Activated CD4-positive, alpha-beta T cell treated with anti-CD3 and anti-CD28 coated beads, Interleukin-2, amount 50 U/mL, for 4 hours (primary cell): ENCODE measurements around the gene TST.
A peak's percentile ranks its signal among the peaks of the same experiment; 100 is the strongest.

Experiments used
- DNase-seq, 2 experiments: peaks; one replicate each; pipeline ENCODE4 v3.0.0-alpha.2; 2020

The TST gene

DNA sequence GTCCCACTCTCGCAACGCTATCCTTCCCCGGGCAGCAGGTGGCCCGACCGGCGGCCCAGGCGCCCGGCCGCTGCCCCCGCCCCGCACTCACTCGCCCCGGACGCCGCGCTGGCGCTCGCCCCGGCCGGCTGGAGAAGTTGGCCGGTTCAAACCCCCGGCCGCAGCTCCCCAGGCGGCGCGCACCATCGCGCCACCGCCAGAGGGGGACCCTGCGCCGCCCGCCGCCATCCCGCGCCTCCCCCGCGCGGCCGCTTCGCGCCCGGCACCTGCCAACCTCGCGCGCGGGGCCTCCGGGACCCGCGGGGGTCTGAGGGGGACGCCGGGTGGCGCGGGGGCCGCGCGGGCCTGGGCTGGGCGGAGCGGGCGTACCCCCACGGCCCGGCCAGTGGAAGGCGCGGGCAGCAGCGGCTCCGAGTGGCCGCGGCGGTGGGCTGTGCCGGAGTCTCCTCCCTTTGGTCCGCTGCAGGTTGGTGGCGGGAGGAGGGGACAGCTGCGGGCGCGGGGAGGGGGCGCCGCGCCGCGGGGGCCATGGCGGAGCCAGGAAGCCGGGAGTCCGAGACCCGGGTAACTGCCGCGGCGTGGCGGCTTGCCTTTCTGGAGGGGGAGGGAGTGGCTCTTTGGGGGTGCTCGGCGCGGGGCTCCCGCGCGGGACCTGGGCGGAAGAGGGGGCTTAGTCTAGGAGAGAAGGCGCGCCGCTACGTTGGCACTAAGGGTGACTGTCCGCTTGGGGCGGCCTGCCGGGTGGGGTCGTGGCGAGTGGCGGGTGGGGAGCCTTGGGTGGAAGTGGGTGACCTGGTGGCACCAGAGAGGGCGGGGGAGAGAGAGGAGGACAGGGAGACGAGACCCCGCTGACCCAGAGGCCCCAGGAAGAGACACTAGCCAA is at the start of gene TST, which contains the start of gene MPST:
TSS of gene TST (minus strand) at position 139 of the 883 bp plus-strand sequence. CDS start 715 bp downstream, outside the sequence.
TSS of gene MPST (plus strand) at position 434 of the 883 bp plus-strand sequence. CDS start at position 529, 95 bp downstream.
- DNase-seq, result peak in 1 of 2 experiments; percentile 6

DNA sequence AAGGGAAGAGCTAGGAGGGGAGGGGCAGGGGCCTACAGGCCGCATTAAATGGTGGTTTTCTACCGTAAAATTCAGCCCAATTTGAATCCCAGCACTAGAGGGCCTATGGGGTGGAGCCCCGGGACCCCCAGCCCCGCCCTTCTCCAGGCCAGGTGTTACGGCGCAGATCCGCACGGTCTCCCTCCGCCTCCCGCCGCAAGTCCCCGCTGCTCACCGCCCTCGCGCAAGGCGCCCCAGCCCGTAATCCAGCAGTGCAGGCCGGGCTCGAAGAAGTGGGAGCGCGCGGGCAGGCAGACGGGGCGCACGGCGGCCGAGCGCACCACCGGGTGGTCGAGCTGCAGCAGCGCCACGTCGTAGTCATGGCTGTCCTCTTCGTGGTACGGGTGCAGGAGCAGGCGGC is 49.6 kb upstream of the TST start:
- DNase-seq, result no peak

DNA sequence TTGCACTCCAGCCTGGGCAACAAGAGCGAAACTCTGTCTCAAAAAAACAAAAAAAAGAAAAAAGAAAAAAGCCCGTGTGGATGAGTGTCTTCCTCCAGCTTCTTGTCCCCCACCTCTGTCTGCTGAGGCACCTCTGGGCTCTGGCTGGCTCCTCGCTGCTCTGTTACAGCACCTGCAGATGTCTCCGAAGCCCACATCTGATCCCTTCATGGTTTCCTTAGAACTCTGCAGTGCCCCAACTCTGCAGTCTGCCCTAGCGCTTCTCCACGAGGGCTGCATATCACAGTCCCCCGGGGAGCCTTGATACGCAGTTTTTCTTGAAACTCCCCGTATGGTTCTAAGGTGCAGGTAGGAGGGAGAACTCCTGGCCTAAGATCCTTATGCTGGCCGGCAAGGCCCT is 48.2 kb upstream of the TST start:
- no peak for DNase-seq

DNA sequence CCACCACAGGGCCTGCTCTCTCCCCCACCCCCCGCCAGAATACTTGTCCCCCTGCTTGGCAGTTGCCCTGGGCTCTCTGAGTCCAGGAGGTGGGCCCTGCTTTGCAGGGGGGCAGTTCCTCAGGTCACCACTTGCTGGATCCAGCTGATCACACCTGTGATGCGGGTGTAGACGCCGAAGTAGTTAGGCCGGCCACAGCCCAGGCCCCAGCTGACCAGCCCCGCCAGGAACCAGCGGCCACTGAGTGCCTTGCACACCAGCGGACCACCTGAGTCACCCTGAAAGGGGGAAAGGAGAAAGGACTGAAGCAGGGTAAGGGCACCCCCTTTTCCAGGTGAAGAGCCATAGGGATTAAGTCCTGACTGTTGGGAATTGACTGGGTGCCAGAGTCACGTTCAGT is 46.7 kb upstream of the TST start:
- DNase-seq, result no peak

DNA sequence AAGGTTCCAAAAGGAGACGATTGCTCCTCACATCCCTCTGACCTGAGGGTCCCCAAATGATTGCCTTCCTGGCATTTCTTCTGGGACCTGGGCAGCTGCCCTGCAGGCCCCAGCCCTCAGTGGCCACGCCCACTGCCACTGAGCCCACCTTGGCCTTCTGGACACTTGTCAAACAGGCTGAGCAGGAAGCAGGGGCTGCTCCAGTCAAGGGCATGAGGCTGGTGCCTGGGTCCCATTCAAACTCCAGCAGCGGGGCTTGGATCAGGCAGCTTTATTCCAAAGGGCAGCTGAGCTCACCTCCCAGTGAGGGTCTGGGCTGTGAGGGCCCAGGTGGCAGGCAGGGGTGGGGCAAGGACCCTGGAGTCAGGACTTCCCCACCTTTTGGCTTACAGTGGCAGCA is 45.9 kb upstream of the TST start:
- DNase-seq, result no peak

DNA sequence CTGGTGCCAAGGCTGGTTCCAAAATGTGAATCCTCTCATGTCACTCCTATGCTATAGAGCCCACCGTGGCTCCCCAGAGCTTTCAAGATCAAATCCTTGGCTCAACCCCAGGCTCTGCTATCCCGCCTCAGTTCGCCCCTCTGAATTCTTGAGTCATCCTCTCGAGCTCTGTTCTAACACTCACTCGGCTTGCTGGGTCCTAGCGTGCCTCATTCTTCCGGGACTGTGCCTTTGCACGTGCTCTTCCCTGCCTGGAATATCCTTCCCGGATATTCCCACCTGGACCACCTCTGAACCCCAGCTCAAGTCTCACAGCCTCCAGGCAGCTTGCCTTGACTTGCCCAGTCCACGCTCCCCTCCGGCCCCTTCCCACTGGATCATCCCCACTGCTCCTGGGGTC is 45.3 kb upstream of the TST start:
- no peak for DNase-seq

DNA sequence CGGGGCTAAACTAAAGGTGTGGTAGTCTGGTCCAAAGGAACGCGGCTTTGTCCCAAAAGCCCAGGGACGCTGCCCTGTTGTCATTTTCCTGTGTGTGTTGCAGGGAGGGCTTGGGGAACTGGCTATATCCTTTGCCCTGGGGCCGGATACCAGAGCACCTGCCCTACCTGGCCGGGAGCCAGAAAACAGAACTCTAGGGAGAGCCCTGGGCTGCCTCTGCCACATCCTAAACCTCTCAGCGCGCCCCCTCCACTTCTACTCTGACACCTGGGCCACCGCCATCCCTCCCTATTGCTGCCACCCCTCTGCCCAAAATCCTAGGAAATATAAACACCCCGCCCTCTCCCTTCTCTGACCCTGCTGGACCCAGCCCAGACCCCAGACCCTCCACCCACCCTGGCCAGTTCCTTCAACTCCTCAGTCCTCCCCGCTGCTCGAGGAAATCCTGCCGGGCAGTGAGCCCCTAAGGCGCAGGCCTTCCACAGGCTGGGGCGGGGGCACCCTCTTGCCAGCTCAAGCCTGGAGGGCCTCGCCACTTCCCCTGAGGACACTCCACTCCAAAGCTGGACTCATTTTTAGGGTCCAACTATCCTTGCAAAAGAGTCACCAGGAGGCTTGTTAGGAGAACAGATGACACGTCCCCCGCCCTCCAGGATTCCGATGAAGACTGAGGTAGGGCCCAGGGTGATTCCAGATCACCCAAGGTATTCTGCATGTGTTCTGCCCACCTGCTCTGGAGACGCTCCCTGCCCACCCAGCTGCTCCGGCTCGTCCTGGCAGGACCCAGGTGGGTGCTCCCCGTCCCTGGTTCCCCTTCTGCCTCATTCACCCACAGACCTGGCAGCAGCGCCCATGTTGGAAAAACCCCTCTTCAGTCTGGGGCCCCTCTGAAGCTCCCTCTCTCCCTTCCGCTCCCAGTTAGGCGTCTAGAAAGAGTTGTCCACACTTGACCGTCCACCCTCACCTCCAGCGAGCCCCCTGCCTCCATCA is 44.5 kb upstream of the TST start:
- no peak for DNase-seq

DNA sequence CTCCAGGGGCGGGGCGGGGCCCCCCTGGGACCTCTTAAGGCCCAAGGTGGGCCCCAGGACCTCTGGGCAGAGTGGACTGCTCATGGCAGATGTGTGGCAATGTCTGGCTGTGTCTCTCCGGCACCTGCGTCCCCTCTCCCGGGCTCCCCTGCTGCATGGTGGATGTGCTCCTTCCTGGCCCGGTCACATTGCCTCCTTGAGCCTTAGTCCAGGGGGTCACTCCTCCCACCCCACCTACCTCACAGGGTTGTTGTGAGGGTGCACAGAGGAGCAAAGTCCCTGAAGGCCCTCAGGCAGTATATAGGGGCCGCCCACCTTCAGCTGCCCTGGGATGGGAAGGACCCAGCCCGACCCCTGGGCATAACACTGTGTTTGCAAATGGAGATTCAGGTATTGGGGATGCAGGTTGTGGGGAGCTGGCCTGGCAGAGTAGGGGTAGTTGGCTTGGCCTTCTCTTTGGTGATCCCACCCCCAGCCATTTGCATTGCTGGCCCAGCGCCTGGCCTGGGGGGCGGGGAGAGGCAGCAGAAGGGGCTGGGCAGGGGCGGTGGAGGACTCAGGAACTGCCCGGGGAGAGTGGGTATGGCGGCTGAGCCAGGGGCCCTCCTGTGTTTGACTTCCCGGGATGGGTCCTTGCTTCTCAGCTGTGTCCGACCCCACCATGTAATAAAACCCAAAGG is 43.6 kb upstream of the TST start:
- DNase-seq, result no peak

DNA sequence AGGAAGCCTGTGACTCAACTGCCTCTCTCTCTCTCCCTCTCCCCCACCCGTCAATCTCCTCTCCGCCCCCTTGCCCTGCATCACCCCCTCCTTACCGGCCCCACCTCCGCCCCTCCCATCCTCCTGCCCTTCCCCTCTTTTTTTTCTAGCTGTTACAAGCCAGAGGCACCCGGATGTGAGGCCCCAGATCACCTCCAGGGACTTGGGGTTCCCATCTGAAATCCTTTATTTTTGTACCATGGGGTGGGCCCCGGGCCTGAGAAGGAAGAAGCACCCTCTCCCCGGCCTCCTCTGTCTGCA is 43.1 kb upstream of the TST start:
- no peak for DNase-seq

DNA sequence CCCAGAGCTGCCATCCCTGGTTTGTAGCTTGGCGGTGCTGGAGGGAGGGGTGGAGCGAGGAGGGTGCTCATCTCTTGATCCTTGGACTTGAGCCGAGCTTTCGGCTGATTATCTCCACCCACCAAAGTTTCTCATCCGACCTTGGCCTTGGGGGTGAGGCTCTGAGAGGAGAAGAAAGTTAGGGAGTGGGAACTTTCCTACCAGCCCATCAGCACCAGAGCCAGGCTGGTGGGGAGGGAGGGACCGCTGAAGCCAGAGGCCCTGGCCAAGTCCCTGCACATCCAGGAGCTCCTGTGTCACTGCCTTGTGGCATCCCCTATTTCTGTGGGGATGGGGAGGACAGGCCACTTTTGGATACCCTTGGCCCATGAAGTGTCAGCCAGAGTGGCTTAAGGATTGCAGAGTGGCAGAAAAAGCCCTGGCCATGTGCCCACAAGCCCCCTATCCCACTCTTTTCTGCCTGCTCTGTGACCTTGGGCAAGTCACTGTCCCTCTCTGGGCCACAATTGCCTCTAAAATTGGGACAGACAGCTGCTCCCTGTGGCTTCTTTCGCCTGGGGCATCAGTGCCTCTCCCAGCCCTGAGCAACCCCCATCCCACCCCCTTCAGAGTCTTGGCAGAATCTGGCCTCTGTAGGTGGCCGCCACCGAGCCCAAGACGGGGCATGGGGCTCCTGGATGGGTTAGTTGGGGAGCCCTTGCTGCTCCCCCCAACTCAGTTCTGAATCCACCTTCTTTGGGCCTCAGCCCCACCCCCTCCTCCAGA is 42.5 kb upstream of the TST start:
- DNase-seq, result no peak

DNA sequence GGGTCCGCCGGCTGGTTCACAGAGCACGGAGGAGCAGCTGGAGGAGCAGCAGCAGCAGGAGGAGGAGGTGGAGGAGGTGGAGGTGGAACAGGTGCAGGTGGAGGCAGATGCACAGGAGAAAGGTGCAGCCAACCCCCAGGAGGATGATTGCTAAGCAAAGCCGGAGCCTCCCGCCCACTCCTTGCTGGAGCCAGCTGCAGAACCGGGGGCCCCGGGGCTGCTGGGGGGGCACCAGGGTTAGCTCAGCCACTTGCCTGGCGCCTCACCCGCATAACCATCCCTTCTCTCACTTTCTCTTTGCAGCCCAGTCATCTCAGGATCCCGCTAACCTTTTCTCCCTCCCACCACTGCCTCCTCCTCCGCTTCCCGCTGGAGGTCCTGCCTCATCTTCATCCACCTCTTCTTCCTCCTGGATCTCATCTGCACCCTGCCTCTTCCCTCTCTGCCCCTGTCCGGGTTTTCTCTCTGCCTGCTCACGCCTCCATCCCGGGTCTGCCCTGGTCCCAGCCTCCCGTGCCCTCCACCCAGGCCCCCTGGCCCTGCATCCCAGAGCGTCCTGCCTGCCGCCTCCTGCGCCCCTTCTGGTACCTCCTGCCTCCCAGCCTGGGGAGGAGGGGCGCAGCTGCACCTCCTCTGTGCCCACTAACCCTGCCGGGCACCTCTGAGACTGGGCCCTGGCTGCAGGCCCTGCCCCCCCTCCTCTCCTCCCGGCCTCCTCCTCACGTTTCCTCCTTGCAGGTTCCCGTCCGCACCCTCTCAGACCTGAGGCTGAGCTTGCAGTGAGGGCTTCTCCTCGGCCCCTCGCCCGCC is 41.8 kb upstream of the TST start:
- DNase-seq, result no peak

DNA sequence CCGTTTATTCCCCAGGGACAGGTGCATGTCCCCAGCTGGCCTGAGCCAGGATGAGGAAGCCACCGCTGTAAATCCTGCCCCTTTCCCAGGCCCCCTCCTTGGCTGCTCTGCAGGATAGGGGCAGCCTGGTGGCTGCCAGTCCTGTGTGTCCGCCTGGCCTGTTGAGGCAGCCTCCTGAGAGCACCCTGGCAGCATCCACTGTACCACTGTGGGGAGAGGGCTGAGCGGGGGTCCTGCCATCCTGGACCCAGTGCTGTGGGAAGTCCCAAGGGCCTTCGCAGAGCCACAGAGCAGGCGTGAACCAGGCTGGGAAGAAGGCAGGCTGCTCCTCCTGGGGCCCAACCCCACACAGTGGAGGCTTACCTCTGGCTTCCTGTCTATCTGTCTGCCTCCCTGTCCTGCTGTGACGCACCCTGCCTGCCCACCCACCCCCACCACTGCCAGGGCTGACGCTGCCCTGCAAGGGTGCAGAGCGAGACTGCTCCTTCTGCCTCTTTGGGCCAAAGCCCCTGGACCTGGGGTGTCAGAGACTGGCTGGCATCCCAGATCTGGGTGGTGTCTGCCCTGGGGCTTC is 40.7 kb upstream of the TST start:
- DNase-seq, result no peak

DNA sequence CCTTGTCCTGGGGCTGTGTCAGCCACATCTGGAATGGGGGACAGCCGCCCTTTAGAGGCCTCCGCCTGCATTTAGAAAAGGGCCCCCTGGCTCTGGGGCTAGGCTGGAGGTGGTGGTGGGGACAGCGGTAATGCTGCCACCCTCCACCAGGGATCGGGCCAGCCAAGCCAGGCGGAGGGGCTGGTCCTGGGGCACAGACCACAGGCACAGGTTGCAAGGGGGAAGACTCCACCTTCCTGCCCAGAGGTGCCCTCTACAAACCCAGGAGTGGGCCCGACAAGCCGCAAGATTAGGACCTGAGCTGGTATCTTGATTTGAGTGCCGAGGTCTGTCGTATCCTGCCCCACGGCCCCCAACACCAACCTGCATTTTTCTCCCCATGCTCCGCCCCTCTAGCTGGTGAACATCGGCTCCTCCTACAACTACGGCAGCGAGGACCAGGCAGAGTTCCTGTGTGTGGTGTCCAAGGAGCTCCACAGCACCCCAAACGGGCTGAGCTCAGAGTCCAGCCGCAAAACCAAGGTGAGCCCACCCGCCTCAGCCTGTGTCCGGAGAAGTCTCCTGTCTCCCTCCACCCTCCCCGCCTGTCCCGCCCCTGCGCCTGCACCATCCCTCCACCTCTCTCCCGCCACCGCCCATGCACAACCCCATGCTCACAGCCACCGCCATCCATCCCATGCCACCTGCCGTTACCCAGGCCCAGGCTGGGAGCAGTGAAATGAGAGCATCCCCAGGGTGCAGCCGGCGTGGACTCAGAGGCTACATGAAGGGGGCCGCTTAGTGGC is 39.9 kb upstream of the TST start:
- DNase-seq, result no peak

DNA sequence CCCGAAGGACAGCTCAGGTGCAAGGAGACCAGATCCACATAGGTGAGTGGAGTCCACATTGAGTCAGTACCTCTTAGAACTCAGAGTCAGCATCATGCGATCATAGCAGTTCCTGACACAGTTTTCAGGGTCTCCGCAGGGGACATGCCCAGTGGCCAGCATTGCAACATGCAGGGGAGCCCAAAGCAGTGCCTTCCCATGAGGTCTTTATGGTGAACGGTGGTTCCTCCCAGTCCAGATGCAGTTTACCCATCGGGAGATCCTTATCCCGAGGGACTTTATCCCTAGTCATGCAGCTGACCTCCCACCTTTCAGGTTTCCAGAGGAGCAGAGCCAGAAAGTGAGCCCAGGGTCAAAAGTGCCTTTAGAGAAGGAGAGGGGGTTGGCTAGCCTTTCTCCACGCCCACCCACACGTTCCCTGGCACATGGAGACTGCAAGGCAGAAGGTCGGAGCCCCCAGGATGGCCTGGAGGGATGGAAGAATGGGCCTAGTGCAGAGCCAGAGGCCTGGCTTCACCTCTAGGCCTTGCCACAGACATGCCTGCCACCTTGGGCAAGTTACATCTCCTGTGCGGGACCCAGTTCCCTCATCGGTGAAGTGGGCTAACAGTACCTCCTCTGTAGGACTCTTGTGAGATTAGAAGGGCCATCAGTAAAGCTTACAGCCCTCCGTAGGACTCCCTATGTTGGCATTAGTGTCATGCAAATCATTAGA is 38.7 kb upstream of the TST start:
- no peak for DNase-seq

DNA sequence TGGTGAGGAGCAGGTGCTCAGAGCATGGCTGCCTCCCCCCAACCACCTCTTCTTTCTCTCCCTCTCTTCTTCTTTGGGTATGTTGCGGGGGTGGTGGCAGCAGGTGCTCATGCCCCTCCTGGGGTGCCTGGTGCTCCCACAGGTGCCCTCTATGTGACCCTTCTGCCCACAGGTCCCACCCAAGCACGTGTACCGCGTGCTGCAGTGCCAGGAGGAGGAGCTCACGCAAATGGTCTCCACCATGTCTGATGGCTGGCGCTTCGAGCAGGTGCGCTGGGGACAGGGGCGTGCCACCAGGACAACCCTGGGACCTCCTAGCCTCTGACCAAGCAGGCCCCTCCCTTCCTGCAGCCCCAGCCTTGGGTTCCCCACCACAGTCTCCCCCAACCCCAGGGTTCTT is 38.0 kb upstream of the TST start:
- DNase-seq, result no peak

DNA sequence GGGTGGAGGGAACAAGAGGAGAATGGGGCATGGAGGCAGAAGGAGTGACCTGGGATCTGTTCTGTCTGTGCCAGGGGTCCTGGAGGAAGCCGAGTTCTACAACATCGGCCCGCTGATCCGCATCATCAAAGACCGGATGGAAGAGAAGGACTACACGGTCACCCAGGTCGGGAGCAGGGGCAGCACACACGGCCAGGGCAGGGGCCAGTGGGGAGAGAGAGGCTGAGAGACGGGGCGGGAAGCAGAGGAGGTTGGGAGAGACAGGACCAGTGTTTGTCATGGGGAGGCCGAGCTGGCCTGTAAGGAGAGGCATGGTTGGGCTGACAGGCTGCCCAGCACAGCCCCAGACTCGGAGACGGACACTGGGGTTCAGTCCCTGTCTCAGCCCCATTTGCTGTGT is 37.0 kb upstream of the TST start:
- no peak for DNase-seq

DNA sequence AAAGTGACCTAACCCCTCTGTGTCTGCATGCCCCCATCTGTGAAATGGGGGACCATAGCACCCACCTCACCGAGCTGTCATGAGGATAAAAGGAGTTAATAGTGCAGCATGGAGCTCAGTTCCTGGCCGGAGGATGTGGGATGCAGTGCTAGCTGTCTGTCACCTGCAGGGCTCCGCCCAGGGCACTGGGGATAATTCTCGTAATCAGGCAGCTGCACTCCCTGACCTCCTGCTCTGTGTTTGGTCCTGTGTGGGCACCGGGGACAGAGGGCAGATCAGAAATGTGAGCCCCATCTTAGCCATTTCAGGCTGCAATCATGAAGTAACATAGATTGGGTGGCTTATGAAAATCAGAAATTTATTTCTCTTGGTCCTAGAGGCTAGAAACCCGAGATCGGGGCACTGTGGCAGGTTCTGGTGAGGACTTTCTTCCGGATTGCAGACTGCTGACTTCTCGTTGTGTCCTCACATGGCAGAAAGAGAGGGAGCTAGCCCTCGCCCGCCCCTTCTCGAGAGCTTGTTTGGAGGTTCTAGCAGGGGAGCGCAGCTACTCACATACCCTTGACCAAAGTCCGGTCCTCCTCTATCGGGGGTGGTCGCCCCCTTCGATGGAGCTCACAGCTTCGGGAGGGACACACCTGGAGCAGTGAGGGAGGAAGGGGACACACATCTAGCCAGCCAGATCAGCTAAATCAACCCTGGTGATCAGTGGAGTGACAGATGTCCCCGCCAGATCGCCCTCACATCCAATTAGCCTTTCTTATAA is 35.5 kb upstream of the TST start:
- DNase-seq, result no peak

DNA sequence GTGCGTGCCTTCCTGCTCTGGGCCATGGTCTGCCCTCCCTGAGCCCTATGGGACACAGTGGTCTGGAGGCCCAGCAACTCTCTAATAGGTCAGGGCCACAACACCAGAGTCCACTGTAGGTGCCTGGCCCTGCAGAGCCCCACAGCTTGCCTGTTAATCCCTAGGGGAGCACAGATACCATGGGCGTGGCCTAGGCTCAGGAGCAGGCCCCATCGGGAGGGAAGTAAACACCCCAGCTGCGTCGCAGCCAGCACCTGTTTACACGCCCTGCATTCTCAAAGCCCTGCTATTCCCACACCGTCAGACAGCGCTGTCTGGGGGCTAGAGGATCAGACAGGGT is 34.8 kb upstream of the TST start:
- no peak for DNase-seq
